ENCODE data around the gene SLC39A11.
"Not testable (repeated sequence)": the region's sequence is repeated elsewhere in the genome, so short reads cannot be mapped to it uniquely, and the experiment has no call there.

Gene SLC39A11

GRCh38 chr17:72639711-72640110 lies 452.8 kb downstream of the SLC39A11 start:
- H2AFZ ChIP-seq (ENCODE audit: insufficient read depth, low read length, poor library complexity), result no peak overlapping the region
- H2BK12ac ChIP-seq (ENCODE audit: low read length), result no peak overlapping the region
- no peaks in the 10 kb centered on the region for H3K4me1 ChIP-seq (ENCODE audit: control insufficient read depth in 1 of 2, insufficient read depth in 2 of 2, low read length in 2 of 2)
- H3K79me1 ChIP-seq (ENCODE audit: low read length), result no peaks in the 10 kb centered on the region
- H3K27me3 ChIP-seq (ENCODE audit: insufficient read depth, low read length), result no peaks in the 10 kb centered on the region
- H3K27ac ChIP-seq (ENCODE audit: low read depth, low read length), result no peak overlapping the region
- no peak overlapping the region for H3K23ac ChIP-seq (ENCODE audit: low read length)
- no peak overlapping the region for H3K4me2 ChIP-seq (ENCODE audit: low read length)
- no peak overlapping the region for H2BK120ac ChIP-seq (ENCODE audit: insufficient read depth, low read length, poor library complexity)
- H3K36me3 ChIP-seq (ENCODE audit: control insufficient read depth in 1 of 2, insufficient read depth in 2 of 2, low read length in 2 of 2), result no peaks in the 10 kb centered on the region
- H2BK5ac ChIP-seq (ENCODE audit: low read depth, low read length, poor library complexity), result no peak overlapping the region
- no peak overlapping the region for H4K8ac ChIP-seq (ENCODE audit: low read depth, low read length)
- no peak overlapping the region for H2AK5ac ChIP-seq (ENCODE audit: low read length)
- H3K9me3 ChIP-seq (ENCODE audit: insufficient read depth, low read depth, low read length), result peaks cover 1% of the 10 kb centered on the region
- WGBS (ENCODE audit: extremely low coverage, insufficient coverage, insufficient read length), result no CpG with 5 or more reads among the region's 7 CpGs
- no peak overlapping the region for H3K18ac ChIP-seq (ENCODE audit: low read length)
- H3K4ac ChIP-seq (ENCODE audit: low read depth, low read length), result no peak overlapping the region
- no peak overlapping the region for H3K4me3 ChIP-seq (ENCODE audit: low read depth, low read length)
- H3K79me2 ChIP-seq (ENCODE audit: control insufficient read depth, insufficient read depth, low read length, poor library complexity), result no peaks in the 10 kb centered on the region
- H3K9ac ChIP-seq (ENCODE audit: low read length), result no peak overlapping the region
- no peak overlapping the region for H3K14ac ChIP-seq (ENCODE audit: low read length)
- H4K91ac ChIP-seq (ENCODE audit: low read depth, low read length), result no peak overlapping the region
- no peak overlapping the region for H4K12ac ChIP-seq (ENCODE audit: low read depth, low read length)
- DNase-seq, result peak; percentile 40 to 60

DNA sequence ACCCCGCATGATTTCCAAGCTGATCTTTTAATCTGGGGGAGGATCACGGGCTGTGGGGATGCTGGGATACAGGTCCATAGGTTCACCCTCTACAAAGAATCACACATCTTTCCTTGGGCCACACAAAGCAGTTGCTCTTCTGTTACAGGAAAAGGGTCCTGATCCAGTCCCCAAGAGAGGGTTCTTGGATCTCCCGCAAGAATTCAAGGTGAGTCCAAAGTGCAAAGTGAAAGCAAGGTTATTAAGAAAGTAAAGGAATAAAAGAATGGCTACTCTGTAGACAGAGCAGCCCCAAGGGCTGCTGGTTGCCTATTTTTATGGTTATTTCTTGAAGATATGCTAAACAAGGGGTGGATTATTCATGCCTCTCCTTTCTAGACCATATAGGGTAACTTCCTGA lies 453.6 kb downstream of the SLC39A11 start:
- H4K91ac ChIP-seq (ENCODE audit: low read depth, low read length); H3K23ac ChIP-seq (ENCODE audit: low read length); H3K27me3 ChIP-seq (ENCODE audit: insufficient read depth, low read length); H3K79me1 ChIP-seq (ENCODE audit: low read length); H2BK120ac ChIP-seq (ENCODE audit: insufficient read depth, low read length, poor library complexity); H2BK12ac ChIP-seq (ENCODE audit: low read length); H3K9ac ChIP-seq (ENCODE audit: low read length); H3K14ac ChIP-seq (ENCODE audit: low read length); H3K27ac ChIP-seq (ENCODE audit: low read depth, low read length); H3K79me2 ChIP-seq (ENCODE audit: control insufficient read depth, insufficient read depth, low read length, poor library complexity); H3K18ac ChIP-seq (ENCODE audit: low read length); H3K4me1 ChIP-seq (ENCODE audit: control insufficient read depth in 1 of 2, insufficient read depth in 2 of 2, low read length in 2 of 2); H4K12ac ChIP-seq (ENCODE audit: low read depth, low read length); H3K4me2 ChIP-seq (ENCODE audit: low read length); H3K4me3 ChIP-seq (ENCODE audit: low read depth, low read length); DNase-seq; H4K8ac ChIP-seq (ENCODE audit: low read depth, low read length); H3K9me3 ChIP-seq (ENCODE audit: insufficient read depth, low read depth, low read length); H2BK5ac ChIP-seq (ENCODE audit: low read depth, low read length, poor library complexity); H3K36me3 ChIP-seq (ENCODE audit: control insufficient read depth in 1 of 2, insufficient read depth in 2 of 2, low read length in 2 of 2); H2AK5ac ChIP-seq (ENCODE audit: low read length); H2AFZ ChIP-seq (ENCODE audit: insufficient read depth, low read length, poor library complexity); H3K4ac ChIP-seq (ENCODE audit: low read depth, low read length): not testable (repeated sequence)
- WGBS (ENCODE audit: extremely low coverage, insufficient coverage, insufficient read length), result no CpG with 5 or more reads among the region's 3 CpGs

DNA sequence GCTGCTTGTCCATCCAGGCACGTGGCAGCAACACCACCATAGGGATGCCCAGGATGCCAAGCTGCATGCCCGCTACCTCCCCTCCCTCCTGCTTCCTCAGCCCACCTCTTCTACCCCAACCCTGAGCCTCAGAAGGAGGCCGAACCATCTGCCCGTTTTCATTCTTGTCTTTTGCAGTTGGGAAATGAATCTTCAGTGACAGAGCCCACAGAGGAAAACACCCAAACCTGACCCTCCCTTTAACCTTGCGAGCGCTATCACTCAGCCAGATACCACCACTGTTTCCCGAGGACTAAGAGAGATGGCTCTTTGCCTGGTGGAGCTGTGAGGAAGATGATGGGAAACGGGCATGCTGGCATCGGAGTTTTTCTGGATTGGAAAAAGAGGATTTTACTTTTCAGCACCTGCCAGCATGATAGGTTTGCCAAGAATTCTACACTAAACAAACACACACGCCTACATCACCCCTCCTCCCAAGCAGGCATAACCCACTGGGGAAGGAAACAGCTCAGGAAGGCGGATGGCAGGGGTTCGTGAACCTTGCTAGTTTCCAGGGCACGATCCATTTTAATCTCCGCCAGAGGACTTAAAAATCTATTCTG lies 457.4 kb downstream of the SLC39A11 start:
- no peak overlapping the region for H3K27ac ChIP-seq (ENCODE audit: low read depth, low read length)
- H3K4me1 ChIP-seq (ENCODE audit: control insufficient read depth in 1 of 2, insufficient read depth in 2 of 2, low read length in 2 of 2), result no peaks in the 10 kb centered on the region
- H2BK12ac ChIP-seq (ENCODE audit: low read length), result no peak overlapping the region
- H2AK5ac ChIP-seq (ENCODE audit: low read length), result no peak overlapping the region
- no peak overlapping the region for H3K4me2 ChIP-seq (ENCODE audit: low read length)
- H2BK5ac ChIP-seq (ENCODE audit: low read depth, low read length, poor library complexity), result no peak overlapping the region
- H2AFZ ChIP-seq (ENCODE audit: insufficient read depth, low read length, poor library complexity), result no peak overlapping the region
- no peak overlapping the region for H3K9ac ChIP-seq (ENCODE audit: low read length)
- no CpG with 5 or more reads among the region's 14 CpGs for WGBS (ENCODE audit: extremely low coverage, insufficient coverage, insufficient read length)
- no peak overlapping the region for H3K14ac ChIP-seq (ENCODE audit: low read length)
- H3K79me1 ChIP-seq (ENCODE audit: low read length), result no peaks in the 10 kb centered on the region
- no peak overlapping the region for H4K12ac ChIP-seq (ENCODE audit: low read depth, low read length)
- H3K23ac ChIP-seq (ENCODE audit: low read length), result no peak overlapping the region
- no peak overlapping the region for H3K18ac ChIP-seq (ENCODE audit: low read length)
- H3K9me3 ChIP-seq (ENCODE audit: insufficient read depth, low read depth, low read length), result peaks cover 1% of the 10 kb centered on the region
- H3K27me3 ChIP-seq (ENCODE audit: insufficient read depth, low read length), result no peaks in the 10 kb centered on the region
- no peak for DNase-seq
- H4K8ac ChIP-seq (ENCODE audit: low read depth, low read length), result no peak overlapping the region
- H3K4me3 ChIP-seq (ENCODE audit: low read depth, low read length), result no peak overlapping the region
- no peak overlapping the region for H3K4ac ChIP-seq (ENCODE audit: low read depth, low read length)
- no peak overlapping the region for H2BK120ac ChIP-seq (ENCODE audit: insufficient read depth, low read length, poor library complexity)
- no peaks in the 10 kb centered on the region for H3K36me3 ChIP-seq (ENCODE audit: control insufficient read depth in 1 of 2, insufficient read depth in 2 of 2, low read length in 2 of 2)
- no peaks in the 10 kb centered on the region for H3K79me2 ChIP-seq (ENCODE audit: control insufficient read depth, insufficient read depth, low read length, poor library complexity)
- H4K91ac ChIP-seq (ENCODE audit: low read depth, low read length), result no peak overlapping the region

GRCh38 chr17:72634621-72635020 lies 457.9 kb downstream of the SLC39A11 start:
- no peak overlapping the region for H4K91ac ChIP-seq (ENCODE audit: low read depth, low read length)
- DNase-seq, result peak in 1 of 2 donors; percentile 37
- no peak overlapping the region for H3K18ac ChIP-seq (ENCODE audit: low read length)
- H4K8ac ChIP-seq (ENCODE audit: low read depth, low read length), result no peak overlapping the region
- no peak overlapping the region for H2AK5ac ChIP-seq (ENCODE audit: low read length)
- no peak overlapping the region for H4K12ac ChIP-seq (ENCODE audit: low read depth, low read length)
- H3K14ac ChIP-seq (ENCODE audit: low read length), result no peak overlapping the region
- H2BK12ac ChIP-seq (ENCODE audit: low read length), result no peak overlapping the region
- H2BK120ac ChIP-seq (ENCODE audit: insufficient read depth, low read length, poor library complexity), result no peak overlapping the region
- H3K79me1 ChIP-seq (ENCODE audit: low read length), result no peaks in the 10 kb centered on the region
- whole genome bisulfite sequencing (ENCODE audit: extremely low coverage, insufficient coverage, insufficient read length), result no CpG with 5 or more reads among the region's 7 CpGs
- no peaks in the 10 kb centered on the region for H3K36me3 ChIP-seq (ENCODE audit: control insufficient read depth in 1 of 2, insufficient read depth in 2 of 2, low read length in 2 of 2)
- no peak overlapping the region for H3K4me3 ChIP-seq (ENCODE audit: low read depth, low read length)
- no peaks in the 10 kb centered on the region for H3K79me2 ChIP-seq (ENCODE audit: control insufficient read depth, insufficient read depth, low read length, poor library complexity)
- H2AFZ ChIP-seq (ENCODE audit: insufficient read depth, low read length, poor library complexity), result no peak overlapping the region
- H3K4me2 ChIP-seq (ENCODE audit: low read length), result no peak overlapping the region
- H3K27me3 ChIP-seq (ENCODE audit: insufficient read depth, low read length), result no peaks in the 10 kb centered on the region
- H3K4ac ChIP-seq (ENCODE audit: low read depth, low read length), result no peak overlapping the region
- no peak overlapping the region for H3K27ac ChIP-seq (ENCODE audit: low read depth, low read length)
- no peak overlapping the region for H3K23ac ChIP-seq (ENCODE audit: low read length)
- peaks cover 1% of the 10 kb centered on the region for H3K9me3 ChIP-seq (ENCODE audit: insufficient read depth, low read depth, low read length)
- H2BK5ac ChIP-seq (ENCODE audit: low read depth, low read length, poor library complexity), result no peak overlapping the region
- no peak overlapping the region for H3K9ac ChIP-seq (ENCODE audit: low read length)
- H3K4me1 ChIP-seq (ENCODE audit: control insufficient read depth in 1 of 2, insufficient read depth in 2 of 2, low read length in 2 of 2), result no peaks in the 10 kb centered on the region

Data from trophoblast cell (in vitro differentiated cells and primary cell).